ENCODE measurements around the gene CENPT. TPM values are rescaled to one million over a fixed set of nuclear protein-coding genes. Genes with fewer than 3 reads are reported as not detected.

The CENPT gene
- total RNA-seq, 2 donors from 2014 or later = 25.6 to 38.9 TPM

GRCh38 chr16:67803894-67804293 is 43.6 kb downstream of the CENPT start:
- no peak for TF ChIP-seq CTCF (IDR thresholded peaks at IDR 0.05)
- DNase-seq = no peak
- no peak overlapping the region for H3K27ac ChIP-seq
- no peak overlapping the region for H3K4me3 ChIP-seq
- H3K4me1 ChIP-seq = peaks cover 7% of the 10 kb centered on the region
- H3K9me3 ChIP-seq = no peaks in the 10 kb centered on the region
- H3K27me3 ChIP-seq = no peaks in the 10 kb centered on the region
- intact Hi-C loops (cut with DNase I) = no loop called here
- H3K9ac ChIP-seq (ENCODE audit: low read depth in 2 of 2, low read length in 2 of 2) = no peak overlapping the region
- no peaks in the 10 kb centered on the region for H3K36me3 ChIP-seq

GRCh38 chr16:67801883-67802282 is 45.6 kb downstream of the CENPT start:
- H3K4me1 ChIP-seq = peaks cover 7% of the 10 kb centered on the region
- intact Hi-C loops (cut with DNase I) = no loop called here
- DNase-seq = no peak
- H3K27ac ChIP-seq = no peak overlapping the region
- no peaks in the 10 kb centered on the region for H3K36me3 ChIP-seq
- no peaks in the 10 kb centered on the region for H3K9me3 ChIP-seq
- H3K27me3 ChIP-seq = no peaks in the 10 kb centered on the region
- H3K4me3 ChIP-seq = no peak overlapping the region
- no peak overlapping the region for H3K9ac ChIP-seq (ENCODE audit: low read depth in 2 of 2, low read length in 2 of 2)
- TF ChIP-seq CTCF (IDR thresholded peaks at IDR 0.05) = no peak

GRCh38 chr16:67801241-67801640 is 46.3 kb downstream of the CENPT start:
- Histone ChIP-seq H3K27me3 (no peaks in the 10 kb centered on the region), H3K9me3 (no peaks in the 10 kb centered on the region), H3K4me1 (peaks cover 7% of the 10 kb centered on the region), H3K36me3 (no peaks in the 10 kb centered on the region), H3K4me3 (no peak overlapping the region), H3K27ac (no peak overlapping the region), H3K9ac (ENCODE audit: low read depth in 2 of 2, low read length in 2 of 2) (no peak overlapping the region)
- intact Hi-C loops (cut with DNase I) = no loop called here
- TF ChIP-seq CTCF (IDR thresholded peaks at IDR 0.05) = no peak
- DNase-seq = no peak

GRCh38 chr16:67800338-67800926 is 47.1 kb downstream of the CENPT start:
- Histone ChIP-seq H3K9ac (ENCODE audit: low read depth in 2 of 2, low read length in 2 of 2) (no peak overlapping the region), H3K27me3 (no peaks in the 10 kb centered on the region), H3K36me3 (no peaks in the 10 kb centered on the region), H3K9me3 (no peaks in the 10 kb centered on the region), H3K4me1 (peaks cover 7% of the 10 kb centered on the region), H3K27ac (no peak overlapping the region), H3K4me3 (no peak overlapping the region)
- TF ChIP-seq CTCF (IDR thresholded peaks at IDR 0.05) = no peak
- intact Hi-C loops (cut with DNase I) = no loop called here
- DNase-seq = no peak

- H3K9ac ChIP-seq (ENCODE audit: low read depth in 2 of 2, low read length in 2 of 2) = no peak overlapping the region
- no peaks in the 10 kb centered on the region for H3K9me3 ChIP-seq
- no peak for TF ChIP-seq CTCF (IDR thresholded peaks at IDR 0.05)
- H3K27me3 ChIP-seq = no peaks in the 10 kb centered on the region
- intact Hi-C loops (cut with DNase I) = no loop called here
- no peaks in the 10 kb centered on the region for H3K36me3 ChIP-seq
- no peaks in the 10 kb centered on the region for H3K4me1 ChIP-seq
- no peak overlapping the region for H3K27ac ChIP-seq
- DNase-seq = no peak
- no peak overlapping the region for H3K4me3 ChIP-seq
Observed at GRCh38 chr16:67796099-67796718, 51.3 kb downstream of the CENPT start.
